Nasal cavity respiratory epithelium epithelial cell of viscerocranial mucosa (primary cell): ENCODE results near the gene CYP2B6. TPM values are rescaled to one million over a fixed set of nuclear protein-coding genes. Genes with fewer than 3 reads are reported as not detected.

Experiments used
- total RNA-seq: library from RNA; depleted of rRNA; stranded (reverse); fragments of >200 nt; gene quantifications from 2 replicates; pipeline ENCODE4 v1.2.3, GENCODE V29; 2014

Gene CYP2B6
- not detected in 2 replicates for total RNA-seq

GRCh38 chr19:40990972-40991381 lies at the start of gene CYP2B6:
CYP2B6 (plus strand) TSS chr19:40991282; CDS start chr19:40991306, 24 bp downstream.

Other genes starting within 250 kb of the CYP2B6 start
- 0.68 and 1.4 TPM in 2 replicates for gene ACTMAP, start 240.8 kb upstream of the CYP2B6 start, total RNA-seq
- 20.1 and 30.1 TPM in 2 replicates for gene SNRPA, start 240.1 kb upstream of the CYP2B6 start, total RNA-seq
- gene MIA, start 215.8 kb upstream of the CYP2B6 start, total RNA-seq: 0.34 and 0.71 TPM in 2 replicates
- gene RAB4B, start 213.0 kb upstream of the CYP2B6 start, total RNA-seq: 4.2 and 7.9 TPM in 2 replicates
- gene EGLN2, start 192.1 kb upstream of the CYP2B6 start, total RNA-seq: 65.6 and 74.6 TPM in 2 replicates
- gene CYP2A6, start 140.8 kb upstream of the CYP2B6 start, total RNA-seq: not detected in 2 replicates
- not detected in 2 replicates for gene CYP2A7, start 109.1 kb upstream of the CYP2B6 start, total RNA-seq
- not detected in 2 replicates for gene CYP2A13, start 97.2 kb downstream of the CYP2B6 start, total RNA-seq
- not detected in 2 replicates for gene CYP2F1, start 123.2 kb downstream of the CYP2B6 start, total RNA-seq
- gene CYP2S1, start 201.9 kb downstream of the CYP2B6 start, total RNA-seq: 19.5 and 44.2 TPM in 2 replicates
- 23.9 and 40.2 TPM in 2 replicates for gene AXL, start 227.9 kb downstream of the CYP2B6 start, total RNA-seq